ENCODE data around the gene CARD8.

Gene CARD8

GRCh38 chr19:48255376-48256303 is at the start of gene CARD8:
TSS of gene CARD8 (minus strand) at chr19:48255912. CDS start at chr19:48241020, 14,892 bp downstream.
- no peak for TF ChIP-seq CTCF (conservative IDR thresholded peaks at IDR 0.05; ENCODE audit: low read depth)
- ChIA-PET CTCF (interaction anchor here (0.6 kb wide), 1 partner anchor 145 kb away, joined by 3 read pairs; no protein-coding TSS in a partner anchor), POLR2A (ENCODE audit: low non-redundant PET) (no interaction called here)
- peak; percentile 68 for DNase-seq (ENCODE audit: low spot score)
- peak within 1 kb of the TSS; percentile 84 for H3K27ac ChIP-seq

- ChIA-PET POLR2A (ENCODE audit: low non-redundant PET) (no interaction called here), CTCF (no interaction called here)
- DNase-seq (ENCODE audit: low spot score) = no peak
- no peak for TF ChIP-seq CTCF (conservative IDR thresholded peaks at IDR 0.05; ENCODE audit: low read depth)
- no peak overlapping the region for H3K27ac ChIP-seq
Measured at GRCh38 chr19:48303866-48304265, 48.2 kb upstream of the CARD8 start.

GRCh38 chr19:48303367-48303766 is 47.7 kb upstream of the CARD8 start:
- DNase-seq (ENCODE audit: low spot score) = no peak
- CTCF ChIA-PET = no interaction called here
- POLR2A ChIA-PET (ENCODE audit: low non-redundant PET) = no interaction called here
- H3K27ac ChIP-seq = no peak overlapping the region
- TF ChIP-seq CTCF (conservative IDR thresholded peaks at IDR 0.05; ENCODE audit: low read depth) = no peak

- ChIA-PET CTCF (no interaction called here), POLR2A (ENCODE audit: low non-redundant PET) (no interaction called here)
- TF ChIP-seq CTCF (conservative IDR thresholded peaks at IDR 0.05; ENCODE audit: low read depth) = no peak
- no peak overlapping the region for H3K27ac ChIP-seq
- DNase-seq (ENCODE audit: low spot score) = no peak
Measured at GRCh38 chr19:48302600-48302959, 46.9 kb upstream of the CARD8 start.

- POLR2A ChIA-PET (ENCODE audit: low non-redundant PET) = no interaction called here
- DNase-seq (ENCODE audit: low spot score) = no peak
- no peak overlapping the region for H3K27ac ChIP-seq
- CTCF ChIA-PET = no interaction called here
- TF ChIP-seq CTCF (conservative IDR thresholded peaks at IDR 0.05; ENCODE audit: low read depth) = no peak
Measured at GRCh38 chr19:48301886-48302599, 46.3 kb upstream of the CARD8 start.

- TF ChIP-seq CTCF (conservative IDR thresholded peaks at IDR 0.05; ENCODE audit: low read depth) = no peak
- no peak overlapping the region for H3K27ac ChIP-seq
- ChIA-PET POLR2A (ENCODE audit: low non-redundant PET) (no interaction called here), CTCF (no interaction called here)
- no peak for DNase-seq (ENCODE audit: low spot score)
Measured at GRCh38 chr19:48297975-48298374, 42.3 kb upstream of the CARD8 start.

Measured in RWPE1 (cell line).